NCI-H1417 treated with DMSO at 0.1 percent for 48 hours (cell line): ENCODE measurements around the gene VGLL4.

Experiments used
- DNase-seq: peaks from one replicate; lab custom pipeline; 2025; lab: John Stamatoyannopoulos, UW

The VGLL4 gene

DNA sequence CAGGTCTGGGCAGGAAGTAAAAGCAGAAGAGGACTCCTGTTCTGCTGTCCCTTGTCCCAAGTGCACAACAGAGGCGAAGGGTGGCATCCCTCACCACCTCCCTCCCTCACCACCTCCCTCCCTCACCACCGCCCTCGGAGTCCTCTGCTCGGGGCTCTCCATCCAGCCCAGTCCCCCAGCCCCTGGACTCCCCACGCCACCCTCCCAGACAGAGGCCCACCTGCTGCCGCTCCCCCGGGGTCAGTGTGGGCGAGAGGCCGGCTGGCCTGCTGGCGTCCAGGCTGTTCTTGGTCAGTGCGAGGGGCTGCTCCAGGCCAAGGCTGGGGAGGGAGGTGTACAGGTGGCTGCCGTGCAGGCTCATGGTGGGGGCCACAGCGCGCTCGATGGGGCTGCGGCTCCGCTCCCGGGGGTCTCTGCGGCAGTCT lies 79.1 kb downstream of the VGLL4 start:
- DNase-seq, result no peak

DNA sequence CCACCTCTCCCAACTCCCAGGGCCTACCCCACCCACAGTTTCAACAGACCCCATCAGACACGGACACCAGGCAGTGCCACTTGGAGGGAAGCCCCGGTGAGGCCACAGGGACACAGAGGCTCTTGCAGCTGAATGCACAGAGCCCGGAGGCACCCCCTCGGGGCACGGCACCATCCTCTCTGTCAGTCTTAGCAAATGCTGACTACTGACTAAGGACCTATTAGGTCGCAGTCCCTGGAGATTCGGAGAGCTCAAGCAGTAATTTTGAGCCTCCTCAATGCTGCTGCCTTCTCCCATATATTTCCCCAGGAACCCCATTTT lies 79.9 kb downstream of the VGLL4 start:
- no peak for DNase-seq

GRCh38 chr3:11563159-11563864 lies 80.4 kb downstream of the VGLL4 start:
- no peak for DNase-seq

- no peak for DNase-seq
Measured at GRCh38 chr3:11562277-11562881, 81.3 kb downstream of the VGLL4 start.

- DNase-seq, result no peak
Measured at GRCh38 chr3:11560746-11561145, 83.0 kb downstream of the VGLL4 start.

DNA sequence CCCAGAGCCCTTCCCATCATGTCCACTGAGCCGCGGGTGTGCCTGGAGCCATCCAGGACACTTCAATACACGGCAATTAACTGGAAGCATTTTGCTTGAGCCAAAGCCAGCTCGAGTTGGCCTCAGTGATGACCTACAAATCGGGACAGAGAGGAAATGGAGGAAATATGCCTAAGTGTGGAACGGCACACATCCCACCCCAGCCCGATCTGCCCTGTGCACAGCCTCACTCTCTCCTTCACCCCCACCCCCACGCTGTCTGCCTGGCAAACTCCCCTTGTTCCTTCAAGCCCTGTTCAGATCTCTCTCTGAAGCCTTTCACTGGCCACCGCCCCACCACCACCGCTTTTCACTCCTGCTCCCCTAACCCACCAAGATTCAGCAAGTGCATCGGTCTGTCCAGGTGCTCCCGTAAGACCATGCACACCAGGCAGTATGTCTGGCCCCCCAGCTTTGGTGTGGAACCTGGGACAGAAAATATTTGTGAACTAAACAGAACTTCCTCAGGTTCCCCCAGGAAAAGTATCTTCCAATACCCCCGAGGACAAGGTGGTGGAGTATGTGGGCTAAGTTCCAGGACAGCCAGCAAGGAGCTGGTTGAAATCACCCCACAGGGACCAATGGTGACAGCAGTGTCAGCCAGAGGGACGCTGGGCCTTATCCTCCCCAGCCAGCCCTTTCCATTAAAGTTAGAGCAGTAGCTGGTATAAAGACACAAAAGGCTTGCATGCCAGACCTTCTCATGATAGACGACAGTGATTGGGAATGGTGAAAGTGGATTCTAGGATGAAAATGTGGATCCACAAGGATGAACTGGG lies 83.7 kb downstream of the VGLL4 start:
- DNase-seq, result no peak

DNA sequence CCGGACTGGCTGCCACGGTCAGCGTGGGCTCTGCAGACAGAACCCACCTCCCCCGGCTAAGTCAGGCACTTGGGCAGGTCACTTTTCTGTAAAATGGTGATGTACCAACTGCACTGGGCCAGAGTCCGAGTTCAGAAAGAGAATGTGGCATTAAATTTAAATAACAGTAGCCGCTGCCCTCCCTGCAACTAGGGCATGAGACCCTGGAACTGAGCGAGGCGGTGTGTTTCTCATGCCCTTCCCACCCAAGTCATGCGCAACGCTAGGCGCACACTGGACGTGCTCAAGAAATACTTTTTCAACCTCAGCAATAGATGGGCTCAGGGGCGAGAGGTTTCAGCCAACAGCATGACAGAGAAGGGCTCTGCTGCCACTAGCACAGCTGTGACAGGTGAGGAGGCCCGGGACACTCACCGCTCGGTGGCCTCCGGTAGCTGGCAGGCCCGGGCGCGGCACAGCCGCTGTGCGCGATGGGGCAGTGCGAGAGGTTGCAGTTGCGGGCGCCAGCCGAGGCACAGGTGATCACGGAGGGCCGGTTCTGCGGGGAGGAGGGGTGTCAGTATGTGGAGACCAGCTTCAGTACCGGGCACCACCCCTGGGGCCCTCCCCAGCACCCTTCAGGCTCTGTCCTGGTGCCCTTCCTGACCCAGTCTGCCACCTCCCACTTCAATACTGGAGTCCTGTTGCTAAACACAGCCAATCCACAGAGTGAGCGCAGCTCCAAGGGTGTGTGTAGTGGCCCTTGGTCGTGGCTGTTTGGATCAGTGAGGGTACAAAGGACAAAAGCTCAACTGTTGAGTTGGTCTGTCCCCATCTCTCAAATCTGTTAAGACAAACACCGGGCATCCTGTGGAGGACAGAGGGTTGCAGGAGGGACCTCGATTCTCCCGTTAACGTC lies 84.5 kb downstream of the VGLL4 start:
- DNase-seq, result no peak

DNA sequence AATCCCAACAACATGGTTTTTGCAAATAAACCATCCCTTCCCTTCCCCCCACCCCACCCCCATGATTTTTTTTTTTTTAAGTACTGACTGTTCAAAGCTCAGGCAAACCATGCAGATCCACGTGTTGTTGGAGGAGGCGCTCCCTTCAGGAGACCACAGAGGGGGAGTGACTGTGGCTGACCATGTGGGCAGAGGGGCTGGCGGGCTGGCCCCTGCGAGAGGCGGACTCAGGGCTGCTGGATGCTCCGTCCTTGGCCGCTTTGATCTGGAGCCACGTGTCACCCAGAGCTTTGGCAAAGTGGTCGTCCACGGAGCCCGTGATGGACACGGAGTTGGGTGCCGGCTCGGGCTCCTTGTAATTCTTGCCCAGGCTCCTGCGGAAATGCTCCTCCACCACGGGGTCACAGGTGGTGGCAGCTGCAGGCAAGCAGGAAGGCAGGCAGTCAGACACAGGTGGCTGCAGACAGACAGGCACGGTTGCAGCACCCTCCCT lies 85.3 kb downstream of the VGLL4 start:
- DNase-seq, result no peak

- DNase-seq, result no peak
Measured at GRCh38 chr3:11558002-11558401, 85.7 kb downstream of the VGLL4 start.

- DNase-seq, result no peak
Measured at GRCh38 chr3:11556851-11557644, 86.7 kb downstream of the VGLL4 start.

- no peak for DNase-seq
Measured at GRCh38 chr3:11555881-11556633, 87.7 kb downstream of the VGLL4 start.

- no peak for DNase-seq
Measured at GRCh38 chr3:11555211-11555782, 88.4 kb downstream of the VGLL4 start.

GRCh38 chr3:11554666-11555065 lies 89.0 kb downstream of the VGLL4 start:
- DNase-seq, result no peak

GRCh38 chr3:11554236-11554610 lies 89.5 kb downstream of the VGLL4 start:
- DNase-seq, result no peak

DNA sequence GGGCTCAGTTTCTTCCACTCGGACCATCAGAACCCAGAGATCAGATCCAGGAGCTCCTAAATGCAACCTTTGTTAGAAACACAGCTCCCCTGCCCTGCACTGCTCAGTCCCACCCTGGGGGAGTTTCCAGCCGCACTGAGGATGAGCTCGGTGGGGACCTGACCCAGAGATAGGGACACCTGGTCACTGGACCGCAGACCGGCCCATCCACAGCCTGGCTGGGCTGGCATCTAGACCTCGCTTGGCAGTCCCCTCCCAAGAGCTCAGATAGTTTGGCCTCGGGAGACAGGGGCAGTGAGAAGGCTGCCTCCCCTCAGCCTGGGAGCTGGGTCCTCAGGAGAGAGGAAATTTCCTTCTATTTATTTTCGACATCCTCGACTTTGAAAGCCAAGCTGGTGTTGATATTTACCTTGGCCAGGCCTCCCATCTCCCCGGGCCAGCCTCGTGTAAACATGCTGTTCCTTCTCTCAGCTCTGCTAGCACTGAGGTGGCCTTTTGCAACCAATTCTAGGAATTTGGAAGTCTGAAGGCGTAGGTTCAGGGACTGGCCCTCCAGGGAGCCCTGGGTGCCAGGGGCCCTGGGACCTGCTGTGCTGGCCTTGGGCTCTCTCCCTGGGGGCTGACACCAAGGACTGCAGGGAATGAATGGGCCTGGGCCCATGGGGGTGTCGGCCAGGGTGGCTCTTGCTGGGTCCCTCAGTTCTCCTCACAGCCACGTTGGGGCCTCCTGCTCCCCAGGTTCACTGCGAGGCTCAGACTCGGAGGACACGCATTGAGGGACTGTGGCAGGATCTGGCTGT lies 90.1 kb downstream of the VGLL4 start:
- DNase-seq, result no peak

- no peak for DNase-seq
Measured at GRCh38 chr3:11552289-11553264, 91.1 kb downstream of the VGLL4 start.

DNA sequence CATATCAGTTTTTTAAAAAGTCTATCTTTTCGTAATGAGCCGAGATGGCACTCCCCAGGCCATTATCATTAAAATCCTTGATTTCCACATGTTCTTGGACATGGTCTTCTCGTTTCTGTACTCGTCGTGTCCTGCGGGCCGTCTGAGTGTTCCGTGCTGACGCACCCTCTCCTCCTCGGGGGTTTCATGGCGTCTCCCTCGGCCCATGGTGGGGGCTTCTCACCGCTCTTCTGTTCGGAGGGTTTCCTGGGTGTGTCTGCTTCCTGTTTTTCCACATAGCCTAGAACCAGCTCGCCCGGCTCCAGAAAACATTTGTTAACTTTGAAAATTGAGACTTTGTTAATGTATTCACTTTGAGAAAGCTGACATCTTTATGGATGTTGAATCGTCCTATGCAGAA lies 92.7 kb downstream of the VGLL4 start:
- DNase-seq, result no peak

GRCh38 chr3:11549580-11550140 lies 94.1 kb downstream of the VGLL4 start:
- DNase-seq, result no peak
